Keratinocyte (primary cell): ENCODE results near the gene NCOA6. TPM values are rescaled to one million over a fixed set of nuclear protein-coding genes. Genes with fewer than 3 reads are reported as not detected.
"Not testable (repeated sequence)": the region's sequence is repeated elsewhere in the genome, so short reads cannot be mapped to it uniquely, and the experiment has no call there.

Experiments used
- DNase-seq: peaks from one replicate; pipeline ENCODE4 v3.0.0-alpha.2; 2011; ENCODE audit warnings: low read depth, missing footprints, low spot score
- FAIRE-seq: peaks from 2 replicates; lab custom pipeline; 2011; peaks lifted over from hg19 to GRCh38; lab: Jason Lieb, UNC
- H2AFZ ChIP-seq: 2 replicates; pipeline ENCODE4 v1.6.0; 2012; ENCODE audit warnings: low read length, control low read depth, inconsistent platforms; ENCODE audit not compliant: control insufficient read depth
- H3K27ac ChIP-seq: 2 replicates; pipeline ENCODE4 v1.5.1; 2011; ENCODE audit warnings: low read length; ENCODE audit not compliant: control insufficient read depth, insufficient read depth
- H3K27me3 ChIP-seq: 3 replicates; pipeline ENCODE4 v1.6.0; 2011; ENCODE audit warnings: low read length; ENCODE audit not compliant: control insufficient read depth, insufficient read depth; ENCODE audit errors: extremely low read depth
- H3K36me3 ChIP-seq, 2 experiments: 2 replicates in 1 of 2; 3 replicates in 1 of 2; pipeline ENCODE4 v1.5.1; 2011; ENCODE audit warnings: low read length in 2 of 2, mild to moderate bottlenecking in 1 of 2; ENCODE audit not compliant: control insufficient read depth in 2 of 2, insufficient read depth in 2 of 2; ENCODE audit errors: extremely low read depth in 1 of 2
- H3K4me1 ChIP-seq: 3 replicates; pipeline ENCODE4 v1.5.1; 2011; ENCODE audit warnings: low read length; ENCODE audit not compliant: control insufficient read depth, insufficient read depth; ENCODE audit errors: extremely low read depth
- H3K4me2 ChIP-seq: 3 replicates; pipeline ENCODE4 v1.6.0; 2011; ENCODE audit warnings: low read depth, low read length; ENCODE audit not compliant: control insufficient read depth, insufficient read depth; ENCODE audit errors: extremely low read depth
- H3K4me3 ChIP-seq, 3 experiments: fragments of 200-600 bp in 1 of 3; sonication (generic) in 1 of 3; 2 replicates in 2 of 3; 3 replicates in 1 of 3; pipeline ENCODE4 v1.5.1; 2011 to 2016; ENCODE audit warnings: low read length in 3 of 3, mild to moderate bottlenecking in 3 of 3, control low read depth in 2 of 3, inconsistent platforms in 1 of 3, low read depth in 1 of 3, mixed read lengths in 1 of 3, mixed run types in 1 of 3, moderate library complexity in 1 of 3; ENCODE audit not compliant: control insufficient read depth in 2 of 3, insufficient read depth in 2 of 3; ENCODE audit errors: extremely low read depth in 1 of 3
- H3K79me2 ChIP-seq: 2 replicates; pipeline ENCODE4 v1.6.0; 2012; ENCODE audit warnings: low read length; ENCODE audit not compliant: control insufficient read depth, insufficient read depth
- H3K9ac ChIP-seq: 3 replicates; pipeline ENCODE4 v1.6.0; 2011; ENCODE audit warnings: low read length; ENCODE audit not compliant: control insufficient read depth, insufficient read depth; ENCODE audit errors: extremely low read depth
- H3K9me1 ChIP-seq: 3 replicates; pipeline ENCODE4 v1.6.0; 2011; ENCODE audit warnings: low read length; ENCODE audit not compliant: control insufficient read depth, insufficient read depth; ENCODE audit errors: extremely low read depth
- H3K9me3 ChIP-seq: 2 replicates; pipeline ENCODE4 v1.5.1; 2012; ENCODE audit warnings: low read depth, low read length; ENCODE audit not compliant: control insufficient read depth
- H4K20me1 ChIP-seq: 3 replicates; pipeline ENCODE4 v1.6.0; 2011; ENCODE audit warnings: low read length; ENCODE audit not compliant: control insufficient read depth, insufficient read depth; ENCODE audit errors: extremely low read depth
- EZH2 ChIP-seq: IDR thresholded peaks from one replicate; pipeline ENCODE4 v1.6.1; 2012; ENCODE audit warnings: inconsistent platforms, mild to moderate bottlenecking, low read length, moderate library complexity
- dilution Hi-C: fragments of 300-500 bp; cut with MboI; formaldehyde crosslinking; loops from one replicate; pipeline ENCODE4 v1.7.0; 2020; ENCODE audit warnings: low sequenced_read_pairs; ENCODE audit not compliant: extremely low pct_ligation_motif_present
- polyA plus RNA-seq, 5 experiments: library from polyadenylated mRNA; depleted of rRNA in 3 of 5; stranded (reverse) in 3 of 5; stranded (forward) in 1 of 5; unstranded in 1 of 5; fragments of >200 nt; gene quantifications; 1 replicate in 1 of 5; 2 replicates in 3 of 5; 3 replicates in 1 of 5; pipeline versions ENCODE4 v1.2.1 to v1.2.3, GENCODE V29; 2011 to 2012; ENCODE audit warnings: missing spikeins in 2 of 5, low read depth in 1 of 5, low replicate concordance in 1 of 5
- TF ChIP-seq, protein P1 (sequence below), 3 experiments: IDR thresholded peaks in 1 of 3; conservative IDR thresholded peaks in 1 of 3; optimal IDR thresholded peaks in 1 of 3; 2 replicates in 2 of 3; 3 replicates in 1 of 3; pipeline versions ENCODE3 to v1.5.1; 2011; ENCODE audit warnings: low read length in 3 of 3, mild to moderate bottlenecking in 3 of 3, moderate library complexity in 2 of 3, control low read depth in 1 of 3, inconsistent platforms in 1 of 3; ENCODE audit not compliant: insufficient read depth in 2 of 3; ENCODE audit errors: extremely low read depth in 1 of 3

NCOA6 gene
- polyA plus RNA-seq, 1 donor (not counting 4 experiments of a cell fraction or from before 2014, with no cell fraction given), result 13.3 TPM

GRCh38 chr20:34715384-34715783, 110.1 kb downstream of the NCOA6 start:
- no peak overlapping the region for H3K4me2 ChIP-seq
- no peaks in the 10 kb centered on the region for H3K9me3 ChIP-seq
- H3K4me3 ChIP-seq, result no peak overlapping the region
- H3K9ac ChIP-seq, result no peak overlapping the region
- no peak for TF ChIP-seq EZH2
- TF ChIP-seq, protein P1, sequence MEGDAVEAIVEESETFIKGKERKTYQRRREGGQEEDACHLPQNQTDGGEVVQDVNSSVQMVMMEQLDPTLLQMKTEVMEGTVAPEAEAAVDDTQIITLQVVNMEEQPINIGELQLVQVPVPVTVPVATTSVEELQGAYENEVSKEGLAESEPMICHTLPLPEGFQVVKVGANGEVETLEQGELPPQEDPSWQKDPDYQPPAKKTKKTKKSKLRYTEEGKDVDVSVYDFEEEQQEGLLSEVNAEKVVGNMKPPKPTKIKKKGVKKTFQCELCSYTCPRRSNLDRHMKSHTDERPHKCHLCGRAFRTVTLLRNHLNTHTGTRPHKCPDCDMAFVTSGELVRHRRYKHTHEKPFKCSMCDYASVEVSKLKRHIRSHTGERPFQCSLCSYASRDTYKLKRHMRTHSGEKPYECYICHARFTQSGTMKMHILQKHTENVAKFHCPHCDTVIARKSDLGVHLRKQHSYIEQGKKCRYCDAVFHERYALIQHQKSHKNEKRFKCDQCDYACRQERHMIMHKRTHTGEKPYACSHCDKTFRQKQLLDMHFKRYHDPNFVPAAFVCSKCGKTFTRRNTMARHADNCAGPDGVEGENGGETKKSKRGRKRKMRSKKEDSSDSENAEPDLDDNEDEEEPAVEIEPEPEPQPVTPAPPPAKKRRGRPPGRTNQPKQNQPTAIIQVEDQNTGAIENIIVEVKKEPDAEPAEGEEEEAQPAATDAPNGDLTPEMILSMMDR (optimal IDR thresholded peaks at IDR 0.05 in 1 of 3, IDR thresholded peaks at IDR 0.05 in 1 of 3, conservative IDR thresholded peaks at IDR 0.05 in 1 of 3; ENCODE audit: extremely low read depth in 1 of 3, insufficient read depth in 2 of 3, low read length in 3 of 3), result no peak
- no peak for FAIRE-seq
- H4K20me1 ChIP-seq, result peaks cover 14% of the 10 kb centered on the region
- peaks cover 5% of the 10 kb centered on the region for H3K9me1 ChIP-seq
- H3K36me3 ChIP-seq, result peaks cover 4 to 21% of the 10 kb centered on the region in 2 experiments
- no peak for DNase-seq
- no peaks in the 10 kb centered on the region for H3K79me2 ChIP-seq
- no peak overlapping the region for H2AFZ ChIP-seq
- dilution Hi-C loops, result no loop called here
- H3K27me3 ChIP-seq, result no peaks in the 10 kb centered on the region
- no peak overlapping the region for H3K27ac ChIP-seq
- peaks cover 15% of the 10 kb centered on the region for H3K4me1 ChIP-seq

DNA sequence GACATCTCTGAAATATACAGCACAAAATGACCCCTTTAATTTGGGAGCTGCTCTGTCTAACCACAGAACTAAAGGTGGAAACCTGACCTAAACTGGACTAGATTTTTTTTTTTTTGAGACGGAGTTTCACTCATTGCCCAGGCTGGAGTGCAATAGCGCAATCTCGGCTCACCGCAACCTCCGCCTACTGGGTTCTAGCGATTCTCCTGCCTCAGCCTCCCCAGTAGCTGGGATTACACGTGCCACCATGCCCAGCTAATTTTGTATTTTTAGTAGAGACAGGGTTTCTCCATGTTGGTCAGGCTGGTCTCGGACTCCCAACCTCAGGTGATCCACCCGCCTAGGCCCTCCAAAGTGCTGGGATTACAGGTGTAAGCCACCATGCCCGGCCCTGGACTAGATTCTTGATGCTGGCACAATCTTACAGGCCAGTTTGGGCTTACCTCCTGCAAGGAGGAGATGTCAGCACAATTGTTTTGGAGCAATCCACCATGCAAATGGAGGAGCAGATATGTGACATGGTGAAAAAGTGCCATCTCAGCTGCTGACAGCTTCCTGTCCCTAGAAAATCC, 111.4 kb downstream of the NCOA6 start:
- H3K79me2 ChIP-seq, H3K4me2 ChIP-seq, H3K4me3 ChIP-seq, H2AFZ ChIP-seq, DNase-seq, H3K9me1 ChIP-seq, dilution Hi-C loops, H3K27me3 ChIP-seq, H3K9me3 ChIP-seq, FAIRE-seq, H3K9ac ChIP-seq: not testable (repeated sequence)
- H3K4me1 ChIP-seq, result peaks cover 21% of the 10 kb centered on the region
- peak overlapping the region; percentile 31 for H3K27ac ChIP-seq
- peaks cover 4 to 20% of the 10 kb centered on the region in 2 experiments for H3K36me3 ChIP-seq
- peaks cover 14% of the 10 kb centered on the region for H4K20me1 ChIP-seq
